NCI-H748 treated with DMSO at 0.1 percent for 48 hours (cell line): ENCODE results near the gene LDAF1.
A peak's percentile ranks its signal among the peaks of the same experiment; 100 is the strongest.
"Not testable (repeated sequence)": the region's sequence is repeated elsewhere in the genome, so short reads cannot be mapped to it uniquely, and the experiment has no call there.

Experiments used
- DNase-seq: peaks from one replicate; lab custom pipeline; 2025; lab: John Stamatoyannopoulos, UW

Gene LDAF1

GRCh38 chr16:21195330-21195729 is 36.9 kb downstream of the LDAF1 start:
- DNase-seq: not testable (repeated sequence)

DNA sequence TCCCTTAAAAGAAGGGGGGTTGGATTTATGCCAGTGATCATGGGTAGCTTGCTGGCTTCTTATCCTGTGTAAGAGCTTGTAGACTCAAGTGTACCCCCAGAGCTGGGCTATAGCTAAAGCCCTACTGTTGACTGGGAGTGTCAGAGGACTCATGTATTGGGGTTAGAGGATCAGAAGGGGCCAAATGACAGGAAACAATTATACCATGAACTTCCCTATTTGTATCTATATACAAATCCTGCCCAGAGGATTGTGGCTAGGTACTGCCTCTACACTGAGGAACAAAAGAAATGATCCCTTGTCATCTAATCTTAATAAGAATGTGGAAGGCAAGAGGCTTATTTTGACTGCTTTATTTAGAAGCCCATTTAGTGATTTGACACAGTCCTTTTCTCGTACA is 38.6 kb downstream of the LDAF1 start:
- no peak for DNase-seq

- DNase-seq: no peak
These were observed 39.1 kb downstream of the LDAF1 start for GRCh38 chr16:21197621-21198020.

- DNase-seq: no peak
These were observed 41.2 kb downstream of the LDAF1 start for GRCh38 chr16:21199607-21200218.

DNA sequence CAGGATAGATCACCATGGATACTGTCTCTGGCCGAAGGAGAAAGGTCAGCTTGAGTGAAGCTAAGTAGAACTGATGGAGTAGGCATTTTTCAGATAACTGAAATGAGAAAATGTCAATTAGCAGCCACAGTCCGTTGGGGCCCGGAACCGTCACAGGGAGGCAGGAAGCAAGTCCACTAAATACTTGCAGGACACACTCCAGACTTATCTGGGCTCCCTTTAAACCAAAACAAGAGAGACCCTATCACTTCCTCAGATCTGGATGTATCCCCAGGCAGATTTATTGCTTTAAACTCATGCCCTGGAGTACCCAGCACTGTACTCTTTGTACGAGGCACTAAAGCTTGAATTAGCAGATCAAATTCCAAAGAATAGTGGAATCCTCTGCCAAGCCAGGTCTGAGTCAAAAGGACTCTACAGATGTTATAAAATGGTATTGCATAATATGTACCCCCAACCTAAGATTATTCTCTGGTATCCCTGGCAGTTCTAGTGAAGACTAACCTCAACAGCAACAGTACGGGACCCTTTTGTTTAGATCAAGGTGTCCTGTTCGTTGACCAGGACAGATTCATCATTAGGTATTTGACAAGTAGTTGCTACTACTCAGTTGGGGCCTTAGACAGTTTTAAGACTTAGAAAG is 44.8 kb downstream of the LDAF1 start:
- DNase-seq: no peak

DNA sequence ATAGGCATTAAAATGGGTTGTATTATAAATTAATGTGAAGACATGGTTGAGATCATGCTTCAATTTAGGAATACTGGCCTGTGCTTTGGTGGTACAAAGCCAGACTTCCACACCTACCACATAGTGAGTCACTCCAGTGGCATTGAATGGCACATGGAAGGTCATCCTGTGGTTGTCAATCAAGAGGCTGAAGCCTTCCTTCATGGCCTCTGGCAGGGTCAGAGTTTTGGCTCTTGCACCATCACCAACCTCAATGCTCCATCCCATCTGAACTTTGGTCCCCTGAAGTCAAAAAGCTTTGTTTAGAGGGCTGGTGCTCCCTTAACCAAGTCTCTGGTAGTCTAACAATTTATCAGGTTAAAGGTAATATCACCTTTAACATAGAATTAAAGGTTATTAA is 46.8 kb downstream of the LDAF1 start:
- DNase-seq: no peak

DNA sequence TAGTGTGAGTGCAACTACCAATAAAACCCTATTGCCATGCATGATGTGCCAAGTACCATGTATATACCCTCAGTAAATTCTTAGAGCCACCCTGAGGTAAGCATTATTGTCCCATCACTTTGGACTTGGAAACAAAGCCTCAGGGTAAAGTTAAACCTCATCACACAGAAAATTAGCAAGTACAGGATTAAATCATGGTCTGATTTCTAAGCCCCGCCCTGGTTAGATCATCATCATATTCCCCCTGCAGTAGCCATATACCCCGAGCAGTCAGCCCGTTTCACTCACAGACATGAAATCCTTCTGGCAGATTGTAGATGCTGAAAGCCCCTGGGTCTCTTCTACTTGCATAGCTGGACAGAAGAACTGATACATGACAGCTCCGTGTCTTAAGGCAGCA is 48.1 kb downstream of the LDAF1 start:
- DNase-seq: no peak

DNA sequence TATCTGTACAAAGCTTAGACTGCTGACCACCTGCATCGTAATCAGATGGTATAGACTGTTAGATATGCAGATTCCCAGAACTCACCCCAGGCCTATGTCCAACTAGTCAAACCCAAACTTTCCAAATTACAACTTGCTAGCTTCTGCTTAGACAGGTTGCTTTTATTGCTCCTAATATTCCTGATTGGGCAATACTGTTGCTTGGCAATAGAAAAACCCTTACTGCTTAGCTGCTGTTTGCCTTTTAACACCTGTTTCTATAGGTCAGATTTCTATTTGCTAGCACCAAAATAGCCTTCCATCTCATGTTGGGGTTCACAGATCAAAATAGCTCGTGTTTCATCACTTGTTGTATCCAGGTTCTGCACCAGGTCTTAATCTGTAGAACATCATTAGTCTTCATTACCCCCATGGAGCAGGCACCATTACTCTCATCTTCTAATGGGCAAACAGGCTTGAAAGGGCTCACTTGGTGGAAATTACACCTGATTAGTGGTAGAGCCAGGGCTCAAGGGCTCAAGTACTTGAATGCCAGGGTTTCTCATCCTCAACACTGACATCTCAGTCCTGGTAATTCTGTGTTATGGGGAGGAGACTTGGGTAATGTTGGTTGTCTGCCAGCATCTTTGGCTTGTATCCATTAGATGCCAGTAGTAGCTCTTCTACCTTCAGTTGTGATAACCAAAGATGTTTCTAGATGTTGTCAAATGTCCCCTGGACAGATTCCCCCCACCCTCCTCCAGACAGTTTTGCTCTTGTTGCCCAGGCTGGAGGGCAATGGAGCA is 50.2 kb downstream of the LDAF1 start:
- DNase-seq: no peak

DNA sequence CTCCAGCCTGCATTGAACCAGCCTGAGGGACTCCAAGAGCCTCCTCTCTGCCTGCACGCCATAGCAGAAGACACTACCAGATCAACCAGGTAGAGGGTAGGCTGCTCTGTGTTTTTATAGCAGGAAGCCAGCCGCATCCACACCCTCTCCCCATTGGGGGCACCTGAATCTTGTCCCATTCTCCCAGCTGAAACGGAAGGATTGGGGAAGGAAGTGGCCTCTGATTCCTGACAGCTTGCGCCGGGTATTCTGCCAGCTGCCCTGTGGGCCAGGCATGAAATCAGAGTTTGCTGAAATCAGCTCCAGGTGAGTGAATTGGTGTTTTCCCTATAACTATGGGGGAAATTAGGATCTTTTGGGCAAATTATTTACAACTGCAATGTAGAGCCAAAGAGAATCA is 53.0 kb downstream of the LDAF1 start, which contains the start of gene ZP2:
Gene ZP2 (minus strand): TSS at position 89 of the 400 bp plus-strand sequence. CDS start 27 bp downstream, at position 62.
- DNase-seq: no peak

GRCh38 chr16:21214086-21214485 is 55.6 kb downstream of the LDAF1 start:
- DNase-seq: no peak

GRCh38 chr16:21217121-21217520 is 58.6 kb downstream of the LDAF1 start:
- no peak for DNase-seq

GRCh38 chr16:21218153-21218552 is 59.7 kb downstream of the LDAF1 start:
- no peak for DNase-seq

DNA sequence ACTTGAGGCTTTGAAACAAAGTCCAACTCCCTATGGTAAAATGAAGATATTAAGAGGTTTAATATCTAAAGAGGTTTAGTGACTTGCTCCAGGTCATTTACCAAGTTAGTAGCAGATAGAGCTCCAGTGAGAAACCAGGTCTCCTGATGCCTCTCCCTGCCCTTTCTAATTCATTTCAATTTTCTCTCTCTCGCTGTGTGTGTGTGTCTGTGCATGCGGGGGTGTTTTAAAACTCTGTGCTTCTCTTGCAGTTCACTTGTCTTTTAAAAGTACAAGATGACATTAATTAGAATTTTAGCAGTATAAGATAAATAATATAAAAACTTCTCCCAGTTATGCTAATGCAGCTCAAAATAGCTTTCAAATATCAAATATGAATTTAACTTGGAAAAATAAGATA is 61.1 kb downstream of the LDAF1 start:
- no peak for DNase-seq

- peak; percentile 21 for DNase-seq
These were observed 64.2 kb downstream of the LDAF1 start for GRCh38 chr16:21222495-21223337.

DNA sequence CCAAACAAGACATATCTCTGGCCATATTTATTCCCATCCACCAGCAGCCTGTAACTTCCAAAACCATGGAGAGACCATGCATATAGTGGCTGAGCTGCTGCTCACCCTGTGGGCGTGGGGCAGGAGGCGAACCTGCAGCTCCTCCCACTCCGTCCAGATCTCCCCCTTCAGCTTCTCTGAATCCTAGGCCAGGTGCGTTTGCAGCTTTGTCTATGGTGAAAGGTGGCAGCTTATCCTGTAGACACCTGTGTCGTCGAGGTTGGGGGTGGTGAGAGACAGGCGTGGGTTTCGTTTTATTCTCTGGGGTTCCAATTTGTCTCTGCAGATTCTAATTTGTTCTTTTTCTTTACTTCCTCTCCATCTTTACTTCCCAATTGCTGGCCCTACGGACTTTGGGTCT is 65.3 kb downstream of the LDAF1 start:
- DNase-seq: no peak

DNA sequence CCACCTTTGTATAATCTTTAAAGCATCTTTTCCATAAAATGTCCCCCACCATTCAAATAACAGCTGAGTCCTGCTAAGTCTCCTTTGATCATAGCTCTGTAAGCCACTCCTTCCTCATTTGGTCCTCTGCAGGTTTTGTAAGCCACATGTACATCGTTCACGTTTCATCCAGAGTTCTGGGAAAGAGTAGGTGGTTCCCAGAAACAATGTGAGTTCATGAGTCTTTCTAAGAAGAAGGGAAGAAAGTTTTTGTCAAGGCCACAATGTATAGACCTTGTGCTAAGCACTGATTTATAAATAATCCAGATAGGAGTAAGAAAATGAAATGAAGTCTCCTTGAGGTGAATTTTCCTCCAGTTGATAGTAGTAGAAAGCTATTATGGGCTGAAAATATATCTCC is 66.3 kb downstream of the LDAF1 start:
- no peak for DNase-seq

DNA sequence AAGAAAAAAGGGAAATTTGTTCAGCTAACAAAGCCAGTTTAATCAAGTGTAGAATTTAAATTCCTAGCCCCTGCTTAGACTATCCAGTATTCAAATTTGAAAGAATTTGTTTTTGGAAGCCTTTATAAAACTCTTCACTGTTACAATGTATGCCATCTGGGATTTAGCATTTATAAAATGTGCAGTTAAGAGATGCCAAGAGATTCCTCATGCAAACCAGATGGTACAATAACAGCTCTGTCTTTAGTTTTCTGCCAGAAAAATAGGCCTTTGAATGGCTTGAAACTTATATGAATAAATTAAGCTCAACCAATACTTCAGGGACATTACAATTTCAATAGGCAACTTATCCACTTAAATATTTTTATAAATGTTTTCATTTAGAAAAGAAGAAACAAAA is 68.3 kb downstream of the LDAF1 start:
- DNase-seq: no peak

- DNase-seq: no peak
These were observed 69.4 kb downstream of the LDAF1 start for GRCh38 chr16:21227866-21228265.

GRCh38 chr16:21228361-21228872 is 69.9 kb downstream of the LDAF1 start:
- no peak for DNase-seq
